Astrocyte of the spinal cord (primary cell): ENCODE measurements around the gene IRGC.

Experiments
- DNase-seq: peaks from one replicate; pipeline ENCODE4 v3.0.0; 2011; ENCODE audit warnings: low read depth, low spot score
- H3K4me3 ChIP-seq: 2 replicates; pipeline ENCODE4 v1.5.1; 2011; ENCODE audit warnings: low read depth, mild to moderate bottlenecking, low read length, moderate library complexity
- in situ Hi-C: cut with HindIII; loops from 2 replicates; pipeline ENCODE4 v1.10.0; 2017; ENCODE audit warnings: low sequenced_read_pairs
- TF ChIP-seq, protein P1 (sequence below): IDR thresholded peaks from 2 replicates; pipeline ENCODE4 v1.5.1; 2012; ENCODE audit warnings: low read depth, mild to moderate bottlenecking, low read length, inconsistent platforms

Gene IRGC

DNA sequence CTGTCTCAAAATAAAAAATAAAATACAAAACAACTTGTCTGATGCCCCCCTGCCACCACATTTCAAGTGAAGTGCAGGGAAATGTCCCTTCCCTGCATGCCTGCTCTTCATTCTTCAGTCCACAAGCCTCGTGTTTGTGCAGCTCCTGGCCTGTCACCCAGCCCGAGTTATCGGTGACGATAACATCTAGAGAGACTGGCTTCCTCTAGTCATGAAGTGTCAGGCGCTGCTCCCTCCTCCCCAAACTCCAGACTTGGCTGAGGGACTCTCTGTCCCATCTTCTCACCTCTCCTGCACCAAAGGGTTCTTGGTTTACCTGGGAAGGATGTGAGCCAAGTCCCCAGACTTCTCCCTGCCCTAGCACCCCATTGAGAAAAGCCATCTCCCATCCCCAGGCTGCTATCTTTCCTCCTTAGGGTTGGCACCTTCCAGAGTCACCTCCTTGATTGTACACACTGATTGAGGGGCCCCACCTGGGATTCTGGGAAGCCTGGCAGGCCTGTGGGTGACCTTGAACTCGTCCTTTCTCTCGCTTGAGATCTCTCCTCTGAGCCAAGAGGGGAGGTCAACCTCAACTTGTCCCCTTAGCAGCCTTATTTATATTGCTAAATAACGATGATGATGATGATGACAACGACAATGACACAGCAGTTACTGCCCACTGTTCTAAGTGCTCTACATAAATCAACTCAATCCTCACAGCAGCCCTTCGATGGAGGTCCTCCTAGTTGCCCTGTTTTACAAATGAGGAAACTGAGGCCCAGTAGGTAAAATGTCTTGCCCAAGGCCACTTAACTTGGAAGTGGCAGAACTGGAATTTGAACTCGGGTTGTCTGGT is 32.8 kb upstream of the IRGC start:
- in situ Hi-C loops: no loop called here
- H3K4me3 ChIP-seq: no peak overlapping the region
- no peak for DNase-seq
- TF ChIP-seq, protein P1, sequence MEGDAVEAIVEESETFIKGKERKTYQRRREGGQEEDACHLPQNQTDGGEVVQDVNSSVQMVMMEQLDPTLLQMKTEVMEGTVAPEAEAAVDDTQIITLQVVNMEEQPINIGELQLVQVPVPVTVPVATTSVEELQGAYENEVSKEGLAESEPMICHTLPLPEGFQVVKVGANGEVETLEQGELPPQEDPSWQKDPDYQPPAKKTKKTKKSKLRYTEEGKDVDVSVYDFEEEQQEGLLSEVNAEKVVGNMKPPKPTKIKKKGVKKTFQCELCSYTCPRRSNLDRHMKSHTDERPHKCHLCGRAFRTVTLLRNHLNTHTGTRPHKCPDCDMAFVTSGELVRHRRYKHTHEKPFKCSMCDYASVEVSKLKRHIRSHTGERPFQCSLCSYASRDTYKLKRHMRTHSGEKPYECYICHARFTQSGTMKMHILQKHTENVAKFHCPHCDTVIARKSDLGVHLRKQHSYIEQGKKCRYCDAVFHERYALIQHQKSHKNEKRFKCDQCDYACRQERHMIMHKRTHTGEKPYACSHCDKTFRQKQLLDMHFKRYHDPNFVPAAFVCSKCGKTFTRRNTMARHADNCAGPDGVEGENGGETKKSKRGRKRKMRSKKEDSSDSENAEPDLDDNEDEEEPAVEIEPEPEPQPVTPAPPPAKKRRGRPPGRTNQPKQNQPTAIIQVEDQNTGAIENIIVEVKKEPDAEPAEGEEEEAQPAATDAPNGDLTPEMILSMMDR: no peak

DNA sequence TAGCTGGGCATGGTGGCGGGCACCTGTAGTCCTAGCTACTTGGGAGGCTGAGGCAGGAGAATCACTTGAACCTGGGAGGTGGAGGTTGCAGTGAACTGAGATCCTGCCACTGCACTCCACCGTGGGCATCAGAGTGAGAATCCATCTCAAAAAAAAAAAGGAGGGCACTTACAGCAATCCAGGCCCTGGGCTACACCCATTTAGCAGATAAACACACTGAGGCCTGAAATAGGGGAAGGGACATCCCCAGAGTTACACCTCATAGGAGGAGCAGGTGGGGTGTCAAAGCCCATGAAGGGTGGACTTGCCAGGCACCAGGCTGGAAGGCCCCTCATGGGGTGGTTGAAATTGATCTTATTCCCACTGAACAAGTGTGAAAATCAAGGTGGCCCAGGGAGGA is 32.0 kb upstream of the IRGC start:
- no peak overlapping the region for H3K4me3 ChIP-seq
- no peak for DNase-seq
- TF ChIP-seq, protein P1: no peak
- in situ Hi-C loops: no loop called here

DNA sequence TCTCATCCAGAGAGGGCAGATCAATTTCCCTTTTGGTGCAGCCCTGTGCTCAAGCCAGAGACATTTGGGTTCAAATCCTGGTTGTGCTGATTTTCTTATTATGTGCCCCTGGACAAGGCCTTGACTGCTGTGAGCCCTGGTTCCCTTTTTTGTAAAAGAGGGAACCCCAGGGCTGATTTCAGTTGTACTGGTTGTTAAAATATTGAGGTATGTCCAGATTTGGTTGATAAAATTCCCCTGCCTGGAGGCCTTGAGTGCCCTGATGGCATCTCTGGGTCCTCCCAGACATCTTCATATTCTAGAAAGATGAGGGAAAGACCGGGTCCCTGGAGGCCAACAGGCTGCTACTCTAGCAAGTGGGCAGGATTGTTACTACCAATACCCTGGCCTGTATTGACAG is 31.6 kb upstream of the IRGC start:
- in situ Hi-C loops: no loop called here
- H3K4me3 ChIP-seq: no peak overlapping the region
- no peak for DNase-seq
- TF ChIP-seq, protein P1: no peak

DNA sequence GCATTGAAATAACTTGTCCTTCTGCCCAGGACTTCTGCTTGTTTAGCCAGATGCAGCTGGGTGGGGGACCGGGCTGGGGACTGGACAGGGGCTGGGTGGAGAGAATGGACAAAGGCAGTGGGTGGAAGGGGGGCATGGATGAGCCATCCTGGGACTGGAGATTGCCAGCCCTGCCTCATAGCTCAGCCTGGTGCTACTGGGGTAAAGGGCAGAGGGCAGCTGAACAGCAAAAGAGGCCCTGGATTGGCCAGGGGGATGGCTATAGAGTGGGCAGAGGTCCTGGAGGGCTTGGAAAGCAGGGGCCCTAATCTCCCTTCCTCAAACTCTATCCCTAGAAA is 28.2 kb upstream of the IRGC start:
- TF ChIP-seq, protein P1: no peak
- no peak for DNase-seq
- in situ Hi-C loops: no loop called here

DNA sequence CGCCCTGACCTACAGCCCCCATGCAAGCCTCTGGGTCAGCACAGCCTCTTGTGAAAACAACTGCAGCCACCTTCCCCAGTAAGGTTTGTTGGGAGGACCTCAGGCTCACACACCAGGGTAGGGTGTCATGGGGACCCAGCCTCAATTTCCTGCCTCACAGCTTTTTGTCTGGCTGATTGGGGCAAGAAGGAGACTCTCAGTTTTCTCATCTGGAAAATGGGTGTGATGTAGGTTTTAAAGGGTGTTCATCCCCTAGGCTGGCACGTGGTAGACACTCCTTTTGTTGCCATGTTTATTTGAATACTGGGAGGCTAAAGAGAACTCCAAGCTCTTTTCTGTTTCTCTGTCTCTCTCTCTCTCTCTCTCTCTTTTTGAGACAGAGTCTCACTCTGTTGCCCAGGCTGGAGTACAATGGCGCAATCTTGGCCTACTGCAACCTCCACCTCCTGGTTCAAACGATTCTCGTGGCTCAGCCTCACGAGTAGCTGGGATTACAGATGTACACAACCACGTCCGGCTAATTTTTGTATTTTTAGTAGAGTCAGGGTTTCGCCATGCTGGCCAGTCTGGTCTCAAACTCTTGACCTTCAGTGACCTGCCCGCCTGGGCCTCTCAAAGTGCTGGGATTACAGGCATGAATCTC is 27.7 kb upstream of the IRGC start:
- TF ChIP-seq, protein P1: no peak
- no peak for DNase-seq

More for the DNA sequence above, 28.2 kb upstream of the IRGC start:
- H3K4me3 ChIP-seq: no peak overlapping the region

DNA sequence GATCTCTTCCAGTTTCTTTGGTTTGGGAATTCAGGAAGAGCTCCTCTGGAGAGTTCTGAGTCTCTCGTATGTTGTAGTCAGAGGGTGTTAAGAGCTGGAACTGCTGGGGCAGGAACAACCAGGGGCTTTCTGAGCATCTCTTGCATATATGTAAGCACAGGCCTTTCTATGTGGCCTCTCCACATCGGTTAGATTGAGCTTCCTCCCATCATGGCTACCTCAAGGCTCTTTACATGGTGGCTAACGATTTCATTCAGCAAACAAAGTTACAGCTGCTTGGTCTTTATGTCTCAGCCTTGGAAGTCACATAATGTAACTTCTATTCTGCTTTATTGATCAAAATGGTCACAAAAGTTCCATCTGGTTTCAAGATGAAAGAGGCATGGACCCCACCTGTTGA is 25.4 kb upstream of the IRGC start:
- no peak overlapping the region for H3K4me3 ChIP-seq
- in situ Hi-C loops: no loop called here
- no peak for DNase-seq
- TF ChIP-seq, protein P1: no peak

More for the DNA sequence above, 27.7 kb upstream of the IRGC start:
- H3K4me3 ChIP-seq: no peak overlapping the region
- in situ Hi-C loops: no loop called here
